ENCODE measurements around the gene CFAP43. TPM values are rescaled to one million over a fixed set of nuclear protein-coding genes. Genes with fewer than 3 reads are reported as not detected.

The CFAP43 gene
- total and polyA plus RNA-seq, 2 of the 8 experiments (the other 6 are each of a cell fraction or from before 2014, with no cell fraction given) = 0.11 to 0.27 TPM

GRCh38 chr10:104100795-104101194, 131.4 kb downstream of the CFAP43 start (continued):
- TF ChIP-seq TAF7 (optimal IDR thresholded peaks at IDR 0.05; ENCODE audit: borderline replicate concordance, low read depth, low read length) = no peak
- TF ChIP-seq ATF2 (IDR thresholded peaks at IDR 0.05; ENCODE audit: low read length) = no peak
- no peak for TF ChIP-seq RXRA (IDR thresholded peaks at IDR 0.05; ENCODE audit: insufficient read depth, low read depth, low read length)
- TF ChIP-seq CREB1 (IDR thresholded peaks at IDR 0.05) = no peak
- TF ChIP-seq KDM4A (IDR thresholded peaks at IDR 0.05; ENCODE audit: low read depth, low read length, severe bottlenecking) = no peak

All from H1 (cell line).